Esophagus mucosa (tissue), 1 donor: ENCODE results near the gene LDB2. TPM values are rescaled to one million over a fixed set of nuclear protein-coding genes. Genes with fewer than 3 reads are reported as not detected.

Experiments
- ATAC-seq: fragments of 200-7000 bp; cut with Tn5 transposase; one replicate; pipeline ENCODE4 v1.9.1; 2020
- total RNA-seq: library from RNA; stranded (reverse); gene quantifications from one replicate; pipeline ENCODE4 v1.2.4, GENCODE V29; 2023
- donor health status: DM: yes; HTN: yes; CAD: no.

The LDB2 gene
- total RNA-seq, 1 donor from 2014 or later, result 4.9 TPM

GRCh38 chr4:16717266-16717970, 181.0 kb downstream of the LDB2 start:
- no peak for ATAC-seq

- no peak for ATAC-seq
These were observed 183.0 kb downstream of the LDB2 start for GRCh38 chr4:16715482-16715881.

- ATAC-seq, result no peak
These were observed 184.3 kb downstream of the LDB2 start for GRCh38 chr4:16714191-16714590.

GRCh38 chr4:16713696-16714095, 184.7 kb downstream of the LDB2 start:
- no peak for ATAC-seq

- no peak for ATAC-seq
These were observed 185.2 kb downstream of the LDB2 start for GRCh38 chr4:16713271-16713670.

GRCh38 chr4:16710198-16710597, 188.2 kb downstream of the LDB2 start:
- ATAC-seq, result no peak

GRCh38 chr4:16707874-16708273, 190.6 kb downstream of the LDB2 start:
- ATAC-seq, result no peak

GRCh38 chr4:16706251-16706650, 192.2 kb downstream of the LDB2 start:
- ATAC-seq, result no peak

- no peak for ATAC-seq
These were observed 193.1 kb downstream of the LDB2 start for GRCh38 chr4:16705341-16705740.

GRCh38 chr4:16704489-16704888, 194.0 kb downstream of the LDB2 start:
- ATAC-seq, result no peak

GRCh38 chr4:16695896-16696295, 202.5 kb downstream of the LDB2 start:
- ATAC-seq, result no peak

GRCh38 chr4:16694884-16695276, 203.6 kb downstream of the LDB2 start:
- ATAC-seq, result no peak

GRCh38 chr4:16694173-16694883, 204.1 kb downstream of the LDB2 start:
- no peak for ATAC-seq

- no peak for ATAC-seq
These were observed 204.8 kb downstream of the LDB2 start for GRCh38 chr4:16693641-16694040.

- ATAC-seq, result no peak
These were observed 205.4 kb downstream of the LDB2 start for GRCh38 chr4:16692961-16693506.

- no peak for ATAC-seq
These were observed 205.9 kb downstream of the LDB2 start for GRCh38 chr4:16692524-16692923.

GRCh38 chr4:16692046-16692445, 206.4 kb downstream of the LDB2 start:
- ATAC-seq, result no peak

GRCh38 chr4:16691450-16691849, 207.0 kb downstream of the LDB2 start:
- no peak for ATAC-seq

- ATAC-seq, result no peak
These were observed 210.6 kb downstream of the LDB2 start for GRCh38 chr4:16687845-16688244.

- no peak for ATAC-seq
These were observed 211.4 kb downstream of the LDB2 start for GRCh38 chr4:16687011-16687410.

GRCh38 chr4:16686195-16686594, 212.2 kb downstream of the LDB2 start:
- no peak for ATAC-seq

- ATAC-seq, result no peak
These were observed 212.9 kb downstream of the LDB2 start for GRCh38 chr4:16685536-16685935.

GRCh38 chr4:16684935-16685334, 213.5 kb downstream of the LDB2 start:
- no peak for ATAC-seq

- ATAC-seq, result no peak
These were observed 214.3 kb downstream of the LDB2 start for GRCh38 chr4:16684097-16684496.
